ENCODE results near the gene ATP9B. TPM values are rescaled to one million over a fixed set of nuclear protein-coding genes. Genes with fewer than 3 reads are reported as not detected.

ATP9B gene
- polyA plus RNA-seq, 4 donors: 4.3 to 19.6 (median 12.2) TPM

- WGBS, 3 donors: 85 to 92% (median 89%) methylated on average over 22 to 26 of the region's 26 CpGs
- H3K9me3 ChIP-seq (ENCODE audit: control insufficient read depth in 2 of 2, insufficient read depth in 1 of 2, low read depth in 1 of 2, low read length in 1 of 2): no peaks in the 10 kb centered on the region
- no peak for FAIRE-seq
- no peaks in the 10 kb centered on the region for H3K4me1 ChIP-seq (ENCODE audit: control insufficient read depth in 3 of 3, insufficient read depth in 2 of 3, low read depth in 1 of 3, low read length in 2 of 3)
- H3K36me3 ChIP-seq (ENCODE audit: control insufficient read depth in 3 of 3, insufficient read depth in 2 of 3, low read depth in 1 of 3, low read length in 3 of 3): peaks cover 0 to 9% (median 0%) of the 10 kb centered on the region in 3 donors
- H3K27ac ChIP-seq (ENCODE audit: low read depth in 1 of 3, low read length in 2 of 3): no peak overlapping the region
- no peaks in the 10 kb centered on the region for H3K27me3 ChIP-seq (ENCODE audit: control insufficient read depth in 3 of 3, insufficient read depth in 3 of 3, low read length in 3 of 3)
- no peak for DNase-seq
- no peak overlapping the region for H3K4me3 ChIP-seq (ENCODE audit: low read depth in 1 of 3, low read length in 3 of 3)
Observed at GRCh38 chr18:79423211-79424007, 354.2 kb downstream of the ATP9B start.

GRCh38 chr18:79424008-79424565, 354.9 kb downstream of the ATP9B start:
- Histone ChIP-seq H3K27me3 (ENCODE audit: control insufficient read depth in 3 of 3, insufficient read depth in 3 of 3, low read length in 3 of 3) (no peaks in the 10 kb centered on the region), H3K4me3 (ENCODE audit: low read depth in 1 of 3, low read length in 3 of 3) (no peak overlapping the region), H3K9me3 (ENCODE audit: control insufficient read depth in 2 of 2, insufficient read depth in 1 of 2, low read depth in 1 of 2, low read length in 1 of 2) (no peaks in the 10 kb centered on the region), H3K27ac (ENCODE audit: low read depth in 1 of 3, low read length in 2 of 3) (no peak overlapping the region), H3K4me1 (ENCODE audit: control insufficient read depth in 3 of 3, insufficient read depth in 2 of 3, low read depth in 1 of 3, low read length in 2 of 3) (no peaks in the 10 kb centered on the region), H3K36me3 (ENCODE audit: control insufficient read depth in 3 of 3, insufficient read depth in 2 of 3, low read depth in 1 of 3, low read length in 3 of 3) (peaks cover 0 to 9% (median 0%) of the 10 kb centered on the region in 3 donors)
- no peak for FAIRE-seq
- no peak for DNase-seq
- WGBS, 3 donors: 75 to 87% (median 83%) methylated on average over 30 of the region's 30 CpGs

GRCh38 chr18:79424880-79425568, 355.8 kb downstream of the ATP9B start:
- Histone ChIP-seq H3K4me1 (ENCODE audit: control insufficient read depth in 3 of 3, insufficient read depth in 2 of 3, low read depth in 1 of 3, low read length in 2 of 3) (no peaks in the 10 kb centered on the region), H3K27me3 (ENCODE audit: control insufficient read depth in 3 of 3, insufficient read depth in 3 of 3, low read length in 3 of 3) (no peaks in the 10 kb centered on the region), H3K27ac (ENCODE audit: low read depth in 1 of 3, low read length in 2 of 3) (no peak overlapping the region), H3K36me3 (ENCODE audit: control insufficient read depth in 3 of 3, insufficient read depth in 2 of 3, low read depth in 1 of 3, low read length in 3 of 3) (peaks cover 0 to 9% (median 0%) of the 10 kb centered on the region in 3 donors), H3K9me3 (ENCODE audit: control insufficient read depth in 2 of 2, insufficient read depth in 1 of 2, low read depth in 1 of 2, low read length in 1 of 2) (no peaks in the 10 kb centered on the region), H3K4me3 (ENCODE audit: low read depth in 1 of 3, low read length in 3 of 3) (no peak overlapping the region)
- DNase-seq (no peak), FAIRE-seq (no peak)
- 55 to 75% (median 72%) methylated on average over 19 of the region's 19 CpGs for WGBS, 3 donors

- 81 to 89% (median 89%) methylated on average over 12 of the region's 12 CpGs for WGBS, 3 donors
- Histone ChIP-seq H3K9me3 (ENCODE audit: control insufficient read depth in 2 of 2, insufficient read depth in 1 of 2, low read depth in 1 of 2, low read length in 1 of 2) (no peaks in the 10 kb centered on the region), H3K4me1 (ENCODE audit: control insufficient read depth in 3 of 3, insufficient read depth in 2 of 3, low read depth in 1 of 3, low read length in 2 of 3) (no peaks in the 10 kb centered on the region), H3K27ac (ENCODE audit: low read depth in 1 of 3, low read length in 2 of 3) (no peak overlapping the region), H3K36me3 (ENCODE audit: control insufficient read depth in 3 of 3, insufficient read depth in 2 of 3, low read depth in 1 of 3, low read length in 3 of 3) (peaks cover 0 to 8% (median 0%) of the 10 kb centered on the region in 3 donors), H3K27me3 (ENCODE audit: control insufficient read depth in 3 of 3, insufficient read depth in 3 of 3, low read length in 3 of 3) (no peaks in the 10 kb centered on the region), H3K4me3 (ENCODE audit: low read depth in 1 of 3, low read length in 3 of 3) (no peak overlapping the region)
- DNase-seq: no peak
- FAIRE-seq: no peak
Observed at GRCh38 chr18:79425569-79425886, 356.3 kb downstream of the ATP9B start.

- WGBS, 3 donors: 85 to 86% (median 86%) methylated on average over 37 of the region's 37 CpGs
- DNase-seq (no peak), FAIRE-seq (no peak)
- H3K27ac ChIP-seq (ENCODE audit: low read depth in 1 of 3, low read length in 2 of 3): no peak overlapping the region
- peaks cover 0 to under 1% (median 0%) of the 10 kb centered on the region in 3 donors for H3K36me3 ChIP-seq (ENCODE audit: control insufficient read depth in 3 of 3, insufficient read depth in 2 of 3, low read depth in 1 of 3, low read length in 3 of 3)
- no peaks in the 10 kb centered on the region for H3K27me3 ChIP-seq (ENCODE audit: control insufficient read depth in 3 of 3, insufficient read depth in 3 of 3, low read length in 3 of 3)
- no peaks in the 10 kb centered on the region for H3K9me3 ChIP-seq (ENCODE audit: control insufficient read depth in 2 of 2, insufficient read depth in 1 of 2, low read depth in 1 of 2, low read length in 1 of 2)
- no peaks in the 10 kb centered on the region for H3K4me1 ChIP-seq (ENCODE audit: control insufficient read depth in 3 of 3, insufficient read depth in 2 of 3, low read depth in 1 of 3, low read length in 2 of 3)
- no peak overlapping the region for H3K4me3 ChIP-seq (ENCODE audit: low read depth in 1 of 3, low read length in 3 of 3)
Observed at GRCh38 chr18:79426376-79427300, 357.4 kb downstream of the ATP9B start.

GRCh38 chr18:79427368-79428225, 358.4 kb downstream of the ATP9B start:
- no peaks in the 10 kb centered on the region for H3K4me1 ChIP-seq (ENCODE audit: control insufficient read depth in 3 of 3, insufficient read depth in 2 of 3, low read depth in 1 of 3, low read length in 2 of 3)
- no peak for FAIRE-seq
- DNase-seq: no peak
- WGBS, 3 donors: 79 to 87% (median 81%) methylated on average over 26 to 29 of the region's 29 CpGs
- H3K27me3 ChIP-seq (ENCODE audit: control insufficient read depth in 3 of 3, insufficient read depth in 3 of 3, low read length in 3 of 3): no peaks in the 10 kb centered on the region
- no peaks in the 10 kb centered on the region for H3K9me3 ChIP-seq (ENCODE audit: control insufficient read depth in 2 of 2, insufficient read depth in 1 of 2, low read depth in 1 of 2, low read length in 1 of 2)
- H3K4me3 ChIP-seq (ENCODE audit: low read depth in 1 of 3, low read length in 3 of 3): no peak overlapping the region
- H3K27ac ChIP-seq (ENCODE audit: low read depth in 1 of 3, low read length in 2 of 3): no peak overlapping the region
- H3K36me3 ChIP-seq (ENCODE audit: control insufficient read depth in 3 of 3, insufficient read depth in 2 of 3, low read depth in 1 of 3, low read length in 3 of 3): no peaks in the 10 kb centered on the region

Data from small intestine (tissue), 7 donors.